Ishikawa (cell line): ENCODE results near the gene VPS51.

Experiments
- MAX ChIP-seq: IDR thresholded peaks from 2 replicates; pipeline ENCODE4 v1.6.1; 2012
- TAF1 ChIP-seq: IDR thresholded peaks from 2 replicates; pipeline ENCODE4 v1.6.1; 2012; ENCODE audit warnings: low read depth, mild to moderate bottlenecking
- TCF12 ChIP-seq: IDR thresholded peaks from 2 replicates; pipeline ENCODE4 v1.6.1; 2012; ENCODE audit warnings: low read depth
- YY1 ChIP-seq: IDR thresholded peaks from 2 replicates; pipeline ENCODE4 v1.6.1; 2012; ENCODE audit warnings: low read depth
- TF ChIP-seq, protein P1 (sequence below): IDR thresholded peaks from 2 replicates; pipeline ENCODE4 v1.6.1; 2012

GRCh38 chr11:65066315-65066714 lies 29.7 kb upstream of the VPS51 start:
- TF ChIP-seq MAX (no peak), TAF1 (no peak), TCF12 (no peak), YY1 (no peak)
- TF ChIP-seq, protein P1, sequence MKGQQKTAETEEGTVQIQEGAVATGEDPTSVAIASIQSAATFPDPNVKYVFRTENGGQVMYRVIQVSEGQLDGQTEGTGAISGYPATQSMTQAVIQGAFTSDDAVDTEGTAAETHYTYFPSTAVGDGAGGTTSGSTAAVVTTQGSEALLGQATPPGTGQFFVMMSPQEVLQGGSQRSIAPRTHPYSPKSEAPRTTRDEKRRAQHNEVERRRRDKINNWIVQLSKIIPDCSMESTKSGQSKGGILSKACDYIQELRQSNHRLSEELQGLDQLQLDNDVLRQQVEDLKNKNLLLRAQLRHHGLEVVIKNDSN, result no peak
